Mucosa of rectum (tissue), 2 donors: ENCODE measurements around the gene CLCN2.

Experiments
- H3K27ac ChIP-seq, 2 donors: one replicate each; pipeline ENCODE4 v1.7.0; 2013; ENCODE audit warnings: inconsistent platforms in 2 of 2, low read depth in 2 of 2, low read length in 2 of 2
- H3K27me3 ChIP-seq, 2 donors: one replicate each; pipeline ENCODE4 v1.7.0; 2013; ENCODE audit warnings: low read length in 2 of 2; ENCODE audit not compliant: control insufficient read depth in 2 of 2, insufficient read depth in 2 of 2
- H3K36me3 ChIP-seq, 2 donors: one replicate each; pipeline ENCODE4 v1.7.0; 2013; ENCODE audit warnings: low read length in 2 of 2; ENCODE audit not compliant: control insufficient read depth in 2 of 2, insufficient read depth in 2 of 2
- H3K4me1 ChIP-seq, 2 donors: one replicate each; pipeline ENCODE4 v1.7.0; 2013; ENCODE audit warnings: low read length in 2 of 2, mild to moderate bottlenecking in 1 of 2; ENCODE audit not compliant: control insufficient read depth in 2 of 2, insufficient read depth in 2 of 2
- H3K4me3 ChIP-seq, 2 donors: one replicate each; pipeline ENCODE4 v1.7.0; 2013; ENCODE audit warnings: low read length in 2 of 2
- H3K9ac ChIP-seq, 2 donors: one replicate each; pipeline ENCODE4 v1.7.0; 2013; ENCODE audit warnings: low read length in 2 of 2, low read depth in 1 of 2, mild to moderate bottlenecking in 1 of 2
- H3K9me3 ChIP-seq, 2 donors: one replicate each; pipeline ENCODE4 v1.7.0; 2013; ENCODE audit warnings: low read length in 2 of 2; ENCODE audit not compliant: control insufficient read depth in 2 of 2
- donor health status: healthy.
- donor health status: Normal muscosa, but diverticular disease.

Gene CLCN2

GRCh38 chr3:184380627-184381260, 19.3 kb upstream of the CLCN2 start:
- Histone ChIP-seq H3K36me3 (no peaks in the 10 kb centered on the region), H3K4me1 (peaks cover 8 to 10% of the 10 kb centered on the region in 2 donors), H3K27me3 (peaks cover 33 to 47% of the 10 kb centered on the region in 2 donors), H3K9ac (peak overlapping the region in 1 of 2 donors; percentile 31), H3K9me3 (no peaks in the 10 kb centered on the region), H3K4me3 (peak overlapping the region; percentile 45 to 58), H3K27ac (no peak overlapping the region)

GRCh38 chr3:184380185-184380626, 18.8 kb upstream of the CLCN2 start:
- Histone ChIP-seq H3K9me3 (no peaks in the 10 kb centered on the region), H3K27ac (no peak overlapping the region), H3K4me1 (peaks cover 8 to 10% of the 10 kb centered on the region in 2 donors), H3K27me3 (peaks cover 33 to 47% of the 10 kb centered on the region in 2 donors), H3K4me3 (peak overlapping the region; percentile 45 to 58), H3K36me3 (no peaks in the 10 kb centered on the region), H3K9ac (peak overlapping the region in 1 of 2 donors; percentile 31)

GRCh38 chr3:184379358-184380184, 18.2 kb upstream of the CLCN2 start, which contains the start of gene CHRD:
CHRD (plus strand) TSS chr3:184380054; CDS start chr3:184380319, 265 bp downstream.
- H3K9me3 ChIP-seq, result no peaks in the 10 kb centered on the region
- H3K36me3 ChIP-seq, result no peaks in the 10 kb centered on the region
- peaks cover 8 to 10% of the 10 kb centered on the region in 2 donors for H3K4me1 ChIP-seq
- H3K27me3 ChIP-seq, result peaks cover 33 to 47% of the 10 kb centered on the region in 2 donors
- H3K27ac ChIP-seq, result peak within 1 kb of the TSS; percentile 52 to 55
- H3K9ac ChIP-seq, result peak within 1 kb of the TSS in 1 of 2 donors; percentile 31
- H3K4me3 ChIP-seq, result peak within 1 kb of the TSS; percentile 45 to 58

- Histone ChIP-seq H3K27me3 (peaks cover 33 to 45% of the 10 kb centered on the region in 2 donors), H3K4me3 (peak overlapping the region in 1 of 2 donors; percentile 1)
Measured at GRCh38 chr3:184378651-184379357, 17.4 kb upstream of the CLCN2 start.

GRCh38 chr3:184377882-184378445, 16.6 kb upstream of the CLCN2 start, which contains the start of gene THPO:
THPO (minus strand) TSS chr3:184378207; CDS start chr3:184376259, 1,948 bp downstream.
- H3K4me1 ChIP-seq, result peaks cover 8 to 13% of the 10 kb centered on the region in 2 donors
- peak within 1 kb of the TSS in 1 of 2 donors; percentile 20 for H3K9ac ChIP-seq
- H3K27me3 ChIP-seq, result peaks cover 28 to 47% of the 10 kb centered on the region in 2 donors
- H3K27ac ChIP-seq, result peak within 1 kb of the TSS; percentile 0 to 52
- no peaks in the 10 kb centered on the region for H3K9me3 ChIP-seq
- H3K36me3 ChIP-seq, result no peaks in the 10 kb centered on the region
- H3K4me3 ChIP-seq, result no peak within 1 kb of the TSS

More at GRCh38 chr3:184378651-184379357, 17.4 kb upstream of the CLCN2 start:
- H3K4me1 ChIP-seq, result peaks cover 8 to 10% of the 10 kb centered on the region in 2 donors
- no peaks in the 10 kb centered on the region for H3K9me3 ChIP-seq
- H3K36me3 ChIP-seq, result no peaks in the 10 kb centered on the region
- H3K9ac ChIP-seq, result peak overlapping the region in 1 of 2 donors; percentile 20
- peak overlapping the region; percentile 0 to 52 for H3K27ac ChIP-seq

GRCh38 chr3:184377374-184377773, 16.0 kb upstream of the CLCN2 start:
- H3K36me3 ChIP-seq, result no peaks in the 10 kb centered on the region
- peaks cover 8 to 13% of the 10 kb centered on the region in 2 donors for H3K4me1 ChIP-seq
- no peak overlapping the region for H3K27ac ChIP-seq
- H3K9ac ChIP-seq, result no peak overlapping the region
- no peak overlapping the region for H3K4me3 ChIP-seq
- H3K27me3 ChIP-seq, result peaks cover 28 to 47% of the 10 kb centered on the region in 2 donors
- no peaks in the 10 kb centered on the region for H3K9me3 ChIP-seq

GRCh38 chr3:184375747-184376461, 14.5 kb upstream of the CLCN2 start:
- H3K9ac ChIP-seq, result no peak overlapping the region
- no peaks in the 10 kb centered on the region for H3K9me3 ChIP-seq
- no peak overlapping the region for H3K27ac ChIP-seq
- H3K4me3 ChIP-seq, result no peak overlapping the region
- H3K27me3 ChIP-seq, result peaks cover 21 to 33% of the 10 kb centered on the region in 2 donors
- no peaks in the 10 kb centered on the region for H3K36me3 ChIP-seq
- H3K4me1 ChIP-seq, result peaks cover 5 to 6% of the 10 kb centered on the region in 2 donors

- no peak overlapping the region for H3K9ac ChIP-seq
- no peaks in the 10 kb centered on the region for H3K9me3 ChIP-seq
- peaks cover 0 to 3% of the 10 kb centered on the region in 2 donors for H3K4me1 ChIP-seq
- no peak overlapping the region for H3K27ac ChIP-seq
- peaks cover 6 to 11% of the 10 kb centered on the region in 2 donors for H3K36me3 ChIP-seq
- peaks cover 6 to 15% of the 10 kb centered on the region in 2 donors for H3K27me3 ChIP-seq
- H3K4me3 ChIP-seq, result no peak overlapping the region
Measured at GRCh38 chr3:184373422-184373821, 12.0 kb upstream of the CLCN2 start.

GRCh38 chr3:184372911-184373310, 11.5 kb upstream of the CLCN2 start:
- Histone ChIP-seq H3K36me3 (peaks cover 11 to 17% of the 10 kb centered on the region in 2 donors), H3K9me3 (no peaks in the 10 kb centered on the region), H3K27ac (no peak overlapping the region), H3K4me3 (no peak overlapping the region), H3K4me1 (peaks cover 0 to 3% of the 10 kb centered on the region in 2 donors), H3K9ac (no peak overlapping the region), H3K27me3 (peaks cover 1 to 10% of the 10 kb centered on the region in 2 donors)
